Pancreas (tissue), 10 donors: ENCODE data around the gene MCTP1. TPM values are rescaled to one million over a fixed set of nuclear protein-coding genes. Genes with fewer than 3 reads are reported as not detected.

ENCODE experiments used
- ATAC-seq, 4 donors: fragments of 200-7000 bp; cut with Tn5 transposase; one replicate each; pipeline versions ENCODE4 v1.8.0 to v1.9.1; 2020; ENCODE audit warnings: mild to moderate bottlenecking in 4 of 4, moderate library complexity in 4 of 4
- DNase-seq, 6 donors: peaks; one replicate each; pipeline ENCODE4 v3.0.0-alpha.2; 2020
- FAIRE-seq: peaks from 2 replicates; lab custom pipeline; 2012; peaks lifted over from hg19 to GRCh38; lab: Jason Lieb, UNC
- H3K27ac ChIP-seq, 4 donors: fragments of 200-600 bp; sonication (generic); 1 replicate in 3 of 4; 2 replicates in 1 of 4; pipeline versions ENCODE4 v1.5.0 to v1.8.0; 2020
- H3K27me3 ChIP-seq, 4 donors: fragments of 200-600 bp; one replicate each; pipeline ENCODE4 v1.8.0; 2021
- H3K36me3 ChIP-seq, 3 donors: fragments of 200-600 bp; sonication (generic) in 1 of 3; one replicate each; pipeline versions ENCODE4 v1.5.0 to v1.8.0; 2020 to 2021
- H3K4me1 ChIP-seq, 3 donors: fragments of 200-600 bp; one replicate each; pipeline ENCODE4 v1.8.0; 2021
- H3K4me3 ChIP-seq, 4 donors: fragments of 200-600 bp; sonication (generic) in 2 of 4; one replicate each; pipeline versions ENCODE4 v1.5.0 to v1.8.0; 2020 to 2021
- H3K9me3 ChIP-seq, 4 donors: fragments of 200-600 bp; one replicate each; pipeline ENCODE4 v1.8.0; 2021
- WGBS, 2 donors: extraction: QIAGEN DNeasy Blood & Tissue Kit; methylation state at CpG; one replicate each; pipeline ENCODE4 v1.1.7; 2013; 5-methylcytosine and 5-hydroxymethylcytosine counted together
- intact Hi-C, 3 donors: fragments of 100-400 bp; cut with DNase I; formaldehyde crosslinking; loops; one replicate each; pipeline versions ENCODE4 v1.11.1 to v1.14.2; 2022
- polyA plus RNA-seq, 2 donors: library from polyadenylated mRNA; stranded (reverse); fragments of 200-250 nt; gene quantifications; one replicate each; pipeline ENCODE4 v1.2.3, GENCODE V29; 2013
- total RNA-seq, 6 donors: library from RNA; stranded (reverse); fragmentation: NEBNext Ultra II Directional in 4 of 6; extraction: Animal tissue kit (Norgen Biotek cat#: 25700) in 4 of 6; gene quantifications; one replicate each; pipeline versions ENCODE4 v1.2.1 to v1.2.4, GENCODE V29; 2021 to 2023
- TF ChIP-seq, protein P1 (sequence below), 4 donors: fragments of 200-600 bp; sonication (generic) in 3 of 4; IDR thresholded peaks; one replicate each; pipeline versions ENCODE4 v1.5.0 to v1.8.0; 2021; ENCODE audit warnings: antibody characterized with exemption in 4 of 4
- donor health status: healthy with polysubstance abuse.
- donor health status: DM: no; HTN: no; CAD: no; lungs with moderate emphysema.
- donor health status: DM: no; HTN: no; CAD: no.
- donor health status: control.
- donor health status: control.
- donor health status: Bipolar disorder and iron deficiency.
- donor health status: DM: yes; HTN: yes; CAD: no.
- donor health status: DM: no; HTN: no; CAD: no.
- donor health status: DM: no; HTN: no; CAD: no.
- donor health status: DM: yes; HTN: yes; CAD: no.

MCTP1 gene
- total and polyA plus RNA-seq, 8 donors = 0.80 to 8.1 (median 2.2) TPM

DNA sequence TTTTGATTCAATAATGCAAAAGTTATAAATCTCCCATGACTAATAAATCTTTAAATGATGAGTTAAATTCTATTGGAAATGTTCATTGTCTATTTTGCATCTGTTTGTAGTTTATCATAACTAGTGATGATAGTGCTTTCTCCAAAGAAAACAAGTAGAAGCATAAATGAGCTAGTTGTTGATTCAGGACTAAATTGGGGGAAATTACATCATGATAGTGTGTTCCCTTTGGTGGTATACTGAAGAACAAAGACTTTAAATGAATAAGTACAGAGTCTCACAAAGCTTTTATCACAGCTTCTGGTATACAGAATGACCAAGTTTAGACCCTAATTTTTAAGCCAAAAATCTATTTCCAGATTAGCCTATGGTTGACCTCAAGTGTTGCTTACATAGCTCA is 173.8 kb downstream of the MCTP1 start:
- FAIRE-seq = no peak
- TF ChIP-seq, protein P1, sequence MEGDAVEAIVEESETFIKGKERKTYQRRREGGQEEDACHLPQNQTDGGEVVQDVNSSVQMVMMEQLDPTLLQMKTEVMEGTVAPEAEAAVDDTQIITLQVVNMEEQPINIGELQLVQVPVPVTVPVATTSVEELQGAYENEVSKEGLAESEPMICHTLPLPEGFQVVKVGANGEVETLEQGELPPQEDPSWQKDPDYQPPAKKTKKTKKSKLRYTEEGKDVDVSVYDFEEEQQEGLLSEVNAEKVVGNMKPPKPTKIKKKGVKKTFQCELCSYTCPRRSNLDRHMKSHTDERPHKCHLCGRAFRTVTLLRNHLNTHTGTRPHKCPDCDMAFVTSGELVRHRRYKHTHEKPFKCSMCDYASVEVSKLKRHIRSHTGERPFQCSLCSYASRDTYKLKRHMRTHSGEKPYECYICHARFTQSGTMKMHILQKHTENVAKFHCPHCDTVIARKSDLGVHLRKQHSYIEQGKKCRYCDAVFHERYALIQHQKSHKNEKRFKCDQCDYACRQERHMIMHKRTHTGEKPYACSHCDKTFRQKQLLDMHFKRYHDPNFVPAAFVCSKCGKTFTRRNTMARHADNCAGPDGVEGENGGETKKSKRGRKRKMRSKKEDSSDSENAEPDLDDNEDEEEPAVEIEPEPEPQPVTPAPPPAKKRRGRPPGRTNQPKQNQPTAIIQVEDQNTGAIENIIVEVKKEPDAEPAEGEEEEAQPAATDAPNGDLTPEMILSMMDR (IDR thresholded peaks at IDR 0.05) = no peak
- no peak overlapping the region for H3K4me3 ChIP-seq
- H3K27me3 ChIP-seq = no peaks in the 10 kb centered on the region
- H3K4me1 ChIP-seq = no peaks in the 10 kb centered on the region
- ATAC-seq = no peak
- intact Hi-C loops = no loop called here
- no peak overlapping the region for H3K27ac ChIP-seq
- no peaks in the 10 kb centered on the region for H3K9me3 ChIP-seq
- no peaks in the 10 kb centered on the region for H3K36me3 ChIP-seq
- DNase-seq = no peak

- no peak overlapping the region for H3K4me3 ChIP-seq
- TF ChIP-seq, protein P1 (IDR thresholded peaks at IDR 0.05) = no peak
- no peak for ATAC-seq
- intact Hi-C loops = no loop called here
- H3K27me3 ChIP-seq = no peaks in the 10 kb centered on the region
- no peak for FAIRE-seq
- H3K4me1 ChIP-seq = no peaks in the 10 kb centered on the region
- H3K36me3 ChIP-seq = no peaks in the 10 kb centered on the region
- no peak for DNase-seq
- no peak overlapping the region for H3K27ac ChIP-seq
- whole genome bisulfite sequencing, 2 donors = 52 to 55% methylated on average over 1 of the region's 1 CpG
- H3K9me3 ChIP-seq = no peaks in the 10 kb centered on the region
These were observed 174.8 kb downstream of the MCTP1 start for GRCh38 chr5:95110118-95110517.

DNA sequence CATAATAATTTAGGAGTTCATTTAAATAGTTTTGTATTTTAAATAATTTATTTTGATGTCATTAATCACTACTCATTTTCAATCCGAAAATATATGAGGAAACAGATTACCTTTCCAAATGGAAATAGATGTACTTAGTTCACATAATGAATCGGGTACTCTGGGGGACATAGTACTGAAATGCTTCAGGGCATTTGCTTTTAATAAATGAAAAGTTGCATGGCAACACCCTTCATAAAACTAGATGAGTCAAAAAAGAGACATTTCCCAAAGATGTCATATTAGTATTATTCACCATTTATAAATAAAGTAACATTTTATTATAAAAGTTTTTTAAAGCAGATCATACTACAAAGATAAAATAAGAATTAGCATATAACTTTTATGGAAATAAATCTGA is 177.8 kb downstream of the MCTP1 start:
- no peaks in the 10 kb centered on the region for H3K4me1 ChIP-seq
- WGBS, 2 donors = 42 to 57% methylated on average over 2 of the region's 2 CpGs
- H3K27ac ChIP-seq = no peak overlapping the region
- no peaks in the 10 kb centered on the region for H3K9me3 ChIP-seq
- FAIRE-seq (no peak), DNase-seq (no peak), ATAC-seq (no peak)
- intact Hi-C loops = no loop called here
- TF ChIP-seq, protein P1 (IDR thresholded peaks at IDR 0.05) = no peak
- no peaks in the 10 kb centered on the region for H3K36me3 ChIP-seq
- H3K27me3 ChIP-seq = no peaks in the 10 kb centered on the region
- no peak overlapping the region for H3K4me3 ChIP-seq

GRCh38 chr5:95105638-95106037 is 179.3 kb downstream of the MCTP1 start:
- 64 to 75% methylated on average over 1 of the region's 1 CpG for WGBS, 2 donors
- intact Hi-C loops = no loop called here
- H3K27ac ChIP-seq = no peak overlapping the region

GRCh38 chr5:95102687-95103086 is 182.2 kb downstream of the MCTP1 start:
- no peak for ATAC-seq
- DNase-seq = no peak

More at GRCh38 chr5:95105638-95106037, 179.3 kb downstream of the MCTP1 start:
- FAIRE-seq = no peak
- TF ChIP-seq, protein P1 (IDR thresholded peaks at IDR 0.05) = no peak
- Histone ChIP-seq H3K27me3 (no peaks in the 10 kb centered on the region), H3K4me3 (no peak overlapping the region), H3K36me3 (no peaks in the 10 kb centered on the region), H3K4me1 (no peaks in the 10 kb centered on the region), H3K9me3 (no peaks in the 10 kb centered on the region)
- no peak for DNase-seq
- ATAC-seq = no peak

More at GRCh38 chr5:95102687-95103086, 182.2 kb downstream of the MCTP1 start:
- intact Hi-C loops = no loop called here
- H3K27ac ChIP-seq = no peak overlapping the region
- no peak for FAIRE-seq
- WGBS, 2 donors = 64 to 65% methylated on average over 1 of the region's 1 CpG
- no peaks in the 10 kb centered on the region for H3K4me1 ChIP-seq
- H3K36me3 ChIP-seq = no peaks in the 10 kb centered on the region
- TF ChIP-seq, protein P1 (IDR thresholded peaks at IDR 0.05) = no peak
- H3K27me3 ChIP-seq = no peaks in the 10 kb centered on the region
- H3K4me3 ChIP-seq = no peak overlapping the region
- no peaks in the 10 kb centered on the region for H3K9me3 ChIP-seq
